ENCODE results near the gene KIF19.

- TF ChIP-seq CTCF (IDR thresholded peaks at IDR 0.05; ENCODE audit: low read depth, low read length), result no peak
- no peak for TF ChIP-seq POLR2A (IDR thresholded peaks at IDR 0.05; ENCODE audit: extremely low read depth, insufficient read length)
Measured at GRCh38 chr17:74336307-74336706, 10.3 kb downstream of the KIF19 start.
